Right kidney (tissue), 1 donor: ENCODE measurements around the gene SMIM14.
"Not testable (repeated sequence)": the region's sequence is repeated elsewhere in the genome, so short reads cannot be mapped to it uniquely, and the experiment has no call there.

Experiments
- DNase-seq: peaks from one replicate; pipeline ENCODE4 v3.0.0-alpha.2; 2016

SMIM14 gene

GRCh38 chr4:39648827-39649558 lies 10.3 kb upstream of the SMIM14 start:
- no peak for DNase-seq

- DNase-seq, result no peak
These were observed 9.5 kb upstream of the SMIM14 start for GRCh38 chr4:39648213-39648612.

- DNase-seq, result no peak
These were observed 4.4 kb upstream of the SMIM14 start for GRCh38 chr4:39642885-39643552.

- DNase-seq, result no peak
These were observed 2.8 kb upstream of the SMIM14 start for GRCh38 chr4:39641451-39641850.

GRCh38 chr4:39637586-39638353 lies 895 bp downstream of the SMIM14 start:
- peak; percentile 79 for DNase-seq

GRCh38 chr4:39637221-39637585 lies 1.5 kb downstream of the SMIM14 start:
- DNase-seq, result no peak

GRCh38 chr4:39636531-39637184 lies 2.0 kb downstream of the SMIM14 start:
- no peak for DNase-seq

GRCh38 chr4:39635023-39635422 lies 3.6 kb downstream of the SMIM14 start:
- no peak for DNase-seq

- DNase-seq, result no peak
These were observed 7.0 kb downstream of the SMIM14 start for GRCh38 chr4:39631700-39632079.

GRCh38 chr4:39627413-39627812 lies 11.3 kb downstream of the SMIM14 start:
- no peak for DNase-seq

- no peak for DNase-seq
These were observed 11.8 kb downstream of the SMIM14 start for GRCh38 chr4:39626913-39627312.

- DNase-seq, result no peak
These were observed 12.4 kb downstream of the SMIM14 start for GRCh38 chr4:39626261-39626660.

GRCh38 chr4:39621582-39621981 lies 17.1 kb downstream of the SMIM14 start:
- no peak for DNase-seq

GRCh38 chr4:39620551-39621313 lies 17.9 kb downstream of the SMIM14 start:
- DNase-seq, result no peak

- no peak for DNase-seq
These were observed 21.1 kb downstream of the SMIM14 start for GRCh38 chr4:39617534-39617933.

- DNase-seq, result no peak
These were observed 22.0 kb downstream of the SMIM14 start for GRCh38 chr4:39616651-39617050.

- DNase-seq, result not testable (repeated sequence)
These were observed 22.6 kb downstream of the SMIM14 start for GRCh38 chr4:39616112-39616511.

GRCh38 chr4:39614487-39615162 lies 24.0 kb downstream of the SMIM14 start:
- DNase-seq, result no peak

- no peak for DNase-seq
These were observed 25.5 kb downstream of the SMIM14 start for GRCh38 chr4:39613093-39613656.

GRCh38 chr4:39609454-39609931 lies 29.2 kb downstream of the SMIM14 start:
- no peak for DNase-seq

- DNase-seq, result no peak
These were observed 30.2 kb downstream of the SMIM14 start for GRCh38 chr4:39608451-39608850.
